ENCODE results near the gene TESK1.
"Not testable (repeated sequence)": the region's sequence is repeated elsewhere in the genome, so short reads cannot be mapped to it uniquely, and the experiment has no call there.

TESK1 gene

GRCh38 chr9:35604578-35605350 lies at the start of gene TESK1:
Gene TESK1 (plus strand): TSS chr9:35605262. CDS start chr9:35605620, 358 bp downstream.
- DNase-seq = peak; percentile 39

DNA sequence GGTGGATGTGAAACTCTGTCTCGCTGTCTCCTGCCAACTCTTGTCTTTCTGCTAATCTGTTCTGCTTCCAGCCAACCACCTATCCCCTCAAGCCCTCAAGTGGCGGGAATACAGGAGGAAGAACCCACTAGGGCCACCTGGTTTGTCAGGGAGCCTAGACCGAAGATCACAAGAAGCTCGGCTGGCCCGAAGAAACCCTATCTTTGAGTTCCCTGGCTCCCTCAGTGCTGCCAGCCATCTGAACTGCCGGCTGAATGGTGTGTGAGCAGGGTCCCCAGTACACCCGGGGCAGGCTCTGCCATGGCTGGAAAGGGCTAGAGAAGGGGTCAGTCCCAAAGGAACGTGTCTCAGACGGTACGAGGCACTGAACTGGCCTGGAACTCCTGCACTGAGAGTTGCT lies 49.2 kb upstream of the TESK1 start:
- DNase-seq = no peak

- DNase-seq = no peak
These were observed 48.3 kb upstream of the TESK1 start for GRCh38 chr9:35556776-35557175.

GRCh38 chr9:35557320-35557719 lies 47.7 kb upstream of the TESK1 start:
- DNase-seq = no peak

- DNase-seq = no peak
These were observed 46.9 kb upstream of the TESK1 start for GRCh38 chr9:35558185-35558584.

DNA sequence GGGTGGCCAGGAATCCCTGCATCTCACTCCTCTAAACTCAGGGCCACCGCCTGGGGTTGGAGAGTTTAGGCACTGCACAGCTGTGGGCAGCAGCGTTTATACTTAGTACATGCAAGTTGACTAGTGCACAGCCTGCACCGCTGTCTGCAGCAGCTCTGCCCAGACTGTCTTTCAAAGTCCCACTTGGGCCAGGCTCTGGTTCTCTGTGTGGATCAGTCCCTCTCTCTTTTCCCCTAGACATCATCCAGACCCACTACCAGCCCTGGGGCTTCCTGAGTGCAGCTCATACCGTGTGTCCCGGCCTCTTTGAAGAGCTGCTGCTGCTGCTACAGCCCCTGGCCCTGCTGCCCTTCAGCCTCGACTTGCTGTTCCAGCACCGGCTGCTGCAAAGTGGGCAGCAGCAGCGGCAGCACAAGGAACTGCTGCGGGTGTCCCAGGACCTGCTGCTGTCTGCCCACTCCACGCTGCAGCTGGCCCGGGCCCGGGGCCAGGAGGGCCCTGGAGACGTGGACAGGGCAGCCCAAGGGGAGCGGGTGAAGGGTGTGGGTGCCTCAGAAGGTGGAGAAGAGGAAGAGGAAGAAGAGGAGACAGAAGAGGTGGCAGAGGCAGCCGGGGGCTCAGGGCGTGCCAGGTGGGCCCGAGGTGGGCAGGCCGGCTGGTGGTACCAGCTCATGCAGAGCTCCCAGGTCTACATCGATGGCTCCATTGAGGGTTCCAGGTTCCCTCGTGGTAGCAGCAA lies 45.1 kb upstream of the TESK1 start:
- no peak for DNase-seq

DNA sequence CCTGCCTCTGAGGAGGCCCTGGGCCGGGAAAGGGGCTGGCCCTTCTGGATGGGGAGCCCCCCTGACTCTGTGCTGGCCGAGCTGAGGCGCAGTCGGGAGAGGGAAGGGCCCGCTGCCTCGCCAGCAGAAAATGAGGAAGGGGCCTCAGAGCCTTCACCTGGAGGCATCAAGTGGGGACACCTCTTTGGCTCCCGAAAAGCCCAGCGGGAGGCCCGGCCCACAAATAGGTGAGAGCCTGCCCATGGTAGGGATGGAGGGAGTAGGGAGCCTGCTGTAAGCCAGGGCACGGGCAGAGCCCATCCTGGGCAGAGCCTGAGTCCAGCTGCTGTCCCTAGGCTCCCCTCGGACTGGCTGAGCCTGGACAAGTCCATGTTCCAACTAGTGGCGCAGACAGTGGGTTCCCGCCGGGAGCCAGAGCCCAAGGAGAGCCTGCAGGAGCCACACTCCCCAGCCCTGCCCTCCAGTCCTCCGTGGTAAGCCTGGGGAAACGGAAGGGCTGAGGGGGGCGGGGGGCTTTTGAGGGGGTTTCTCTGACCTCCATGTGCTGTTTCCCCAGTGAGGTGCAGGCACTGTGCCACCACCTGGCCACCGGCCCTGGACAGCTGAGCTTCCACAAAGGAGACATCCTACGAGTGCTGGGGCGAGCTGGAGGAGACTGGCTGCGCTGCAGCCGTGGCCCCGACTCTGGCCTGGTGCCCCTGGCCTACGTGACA lies 44.3 kb upstream of the TESK1 start:
- no peak for DNase-seq

DNA sequence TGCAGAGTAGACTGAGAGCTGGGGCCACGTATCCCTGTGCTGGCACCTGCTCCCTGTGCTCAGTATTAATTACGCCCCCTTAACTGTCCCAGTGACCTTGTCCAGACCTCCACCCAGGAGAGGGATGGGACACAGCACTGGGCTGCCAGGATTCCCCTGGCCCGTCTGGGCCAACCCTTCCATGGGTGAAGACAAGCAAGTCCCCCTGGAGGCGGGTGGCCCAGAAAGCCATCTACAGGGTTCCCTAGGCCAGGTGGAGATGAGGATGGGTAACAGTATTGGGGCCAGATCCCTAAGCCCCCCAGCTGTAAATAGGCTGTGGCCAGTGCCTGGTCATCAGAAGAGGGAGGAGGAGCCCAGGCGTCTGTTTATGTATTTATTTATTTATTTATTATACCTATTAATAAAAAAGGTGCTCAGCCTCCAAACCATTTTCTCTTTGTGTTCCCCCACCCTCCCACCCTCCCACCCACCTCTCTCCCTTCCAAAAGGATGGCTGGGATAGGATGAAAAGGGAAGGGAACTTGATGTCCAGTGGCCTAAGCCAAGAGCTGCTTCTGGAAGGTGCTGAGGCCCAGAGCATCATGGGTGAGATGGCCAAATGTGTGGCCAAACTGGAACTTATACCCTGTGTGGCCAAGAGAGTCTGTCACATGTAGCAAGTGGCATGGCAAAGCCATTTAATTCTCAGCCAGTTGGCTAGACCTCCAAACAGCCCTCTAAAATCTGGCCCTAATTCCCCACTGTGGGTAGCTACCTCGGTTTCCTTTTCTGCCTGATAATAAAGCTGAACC lies 43.4 kb upstream of the TESK1 start:
- DNase-seq = no peak

DNA sequence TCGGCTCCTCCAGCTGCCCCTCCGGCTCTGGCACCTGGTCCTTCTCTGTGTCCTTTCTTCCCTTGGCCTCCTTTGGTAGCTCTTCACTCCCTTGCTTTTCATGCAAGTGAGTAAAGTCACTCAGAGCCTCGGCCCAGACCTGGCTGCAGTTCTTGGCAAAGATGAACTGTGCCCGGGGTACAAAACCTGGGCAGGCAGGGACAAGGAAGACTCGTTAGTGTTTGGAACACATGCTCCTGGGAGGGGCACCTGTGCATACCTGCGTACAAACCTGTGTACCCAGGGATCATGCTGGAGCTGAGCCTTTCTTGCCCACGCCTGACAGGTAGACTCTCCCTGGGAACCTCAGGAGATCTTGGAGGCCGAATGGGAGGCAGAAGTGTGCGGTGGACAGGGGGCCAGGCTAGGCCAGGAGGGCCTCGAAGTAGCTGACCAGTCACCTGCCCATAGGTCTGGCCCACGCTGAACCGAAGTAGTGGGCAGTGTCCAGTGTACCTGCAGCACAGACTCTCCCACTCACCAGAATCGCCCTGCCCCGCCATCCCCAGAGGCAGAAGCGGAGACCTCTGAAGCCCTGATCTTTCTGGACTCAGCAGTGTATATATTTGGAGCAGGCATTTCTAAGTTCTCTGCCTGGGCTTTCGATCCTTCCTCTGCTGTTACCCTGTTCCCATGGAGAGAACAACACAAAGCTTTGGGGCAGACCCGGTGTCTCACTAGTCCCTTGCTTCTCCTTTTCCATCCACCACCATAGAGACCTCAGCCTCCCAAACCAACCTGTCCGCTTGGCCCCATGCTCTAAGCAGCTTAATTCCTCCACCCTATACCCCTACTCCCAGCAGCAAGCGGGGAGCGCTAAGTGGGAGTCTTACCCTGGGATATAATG lies 41.9 kb upstream of the TESK1 start:
- DNase-seq = no peak

GRCh38 chr9:35563791-35564197 lies 41.3 kb upstream of the TESK1 start:
- no peak for DNase-seq

DNA sequence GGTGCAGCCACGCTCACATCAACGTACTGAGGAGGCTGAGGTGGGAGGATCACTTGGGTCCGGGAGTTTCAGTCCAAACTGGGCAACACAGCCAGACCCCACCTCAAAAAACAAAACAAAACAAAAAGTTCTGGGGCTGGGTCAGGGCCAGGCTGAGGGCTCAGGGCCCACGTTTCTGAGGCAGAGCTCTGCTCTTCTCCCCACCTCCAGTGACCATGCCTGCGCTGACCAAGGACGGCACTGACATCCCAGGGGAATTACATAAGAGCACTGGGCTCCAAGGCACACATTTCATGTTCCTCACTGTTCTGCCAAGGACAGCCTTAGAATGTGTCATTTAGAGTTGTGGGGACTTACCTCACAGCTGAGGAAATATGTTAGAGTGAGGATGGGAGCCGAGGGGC lies 40.4 kb upstream of the TESK1 start:
- DNase-seq = no peak

GRCh38 chr9:35566417-35566816 lies 38.6 kb upstream of the TESK1 start:
- DNase-seq = no peak

GRCh38 chr9:35568196-35568595 lies 36.9 kb upstream of the TESK1 start:
- no peak for DNase-seq

DNA sequence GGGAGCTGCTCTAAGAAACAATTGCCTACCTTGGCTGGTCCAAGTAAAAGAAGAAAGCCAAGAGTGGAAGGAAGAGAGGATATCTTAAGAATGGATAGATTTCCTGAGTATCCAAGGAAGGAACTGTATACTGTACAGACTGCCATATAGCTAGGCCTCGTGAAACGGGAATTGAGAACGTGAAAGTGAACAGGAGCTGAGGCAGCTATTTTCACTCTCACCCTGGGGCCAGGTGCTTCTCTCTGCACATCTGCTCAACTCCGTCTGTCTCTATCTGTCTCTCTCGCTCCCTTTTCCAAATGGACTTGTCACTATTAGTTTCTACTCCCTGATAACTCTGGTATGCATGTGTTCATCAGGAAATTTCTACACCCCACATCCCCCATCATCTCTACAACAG lies 35.9 kb upstream of the TESK1 start:
- DNase-seq = no peak

DNA sequence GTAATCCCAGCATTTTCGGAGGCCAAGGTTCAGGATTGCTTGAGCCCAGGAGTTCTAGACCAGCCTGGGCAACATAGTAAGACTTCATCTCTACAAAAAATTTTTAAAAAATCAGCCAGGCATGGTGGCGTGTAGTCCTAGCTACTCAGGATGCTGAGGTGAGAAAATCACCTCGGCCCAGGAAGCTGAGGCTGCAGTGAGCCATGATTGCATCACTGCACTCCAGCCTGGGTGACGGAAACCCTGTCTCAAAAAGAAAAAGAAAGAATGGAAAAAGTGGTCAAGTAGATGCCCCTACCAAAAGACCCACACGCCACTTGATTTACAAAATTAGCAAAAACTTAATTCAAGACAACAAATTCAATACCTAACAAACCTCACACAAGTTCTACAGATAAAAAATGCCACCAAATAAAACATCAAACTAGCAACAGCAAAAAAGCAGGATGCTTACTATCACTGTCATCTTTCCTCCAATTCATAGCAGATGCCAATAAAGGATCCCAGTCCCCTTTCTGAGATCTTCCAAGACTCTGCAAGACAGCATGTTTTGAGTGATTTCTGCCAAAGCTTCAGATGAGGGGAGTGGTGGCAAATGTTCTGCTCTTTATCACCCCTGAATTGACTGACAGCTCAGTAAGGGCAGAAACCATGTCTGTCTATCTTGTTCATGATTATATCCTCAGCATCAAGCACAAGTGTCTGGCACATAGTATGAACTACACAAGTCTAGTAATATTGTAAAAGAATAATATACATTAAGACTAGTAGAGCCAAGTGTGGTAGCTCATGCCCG lies 34.2 kb upstream of the TESK1 start:
- DNase-seq = no peak

- no peak for DNase-seq
These were observed 30.4 kb upstream of the TESK1 start for GRCh38 chr9:35574578-35575122.

- DNase-seq = no peak
These were observed 29.6 kb upstream of the TESK1 start for GRCh38 chr9:35575478-35575877.

- DNase-seq = no peak
These were observed 27.6 kb upstream of the TESK1 start for GRCh38 chr9:35577486-35577885.

GRCh38 chr9:35579130-35579529 lies 25.9 kb upstream of the TESK1 start:
- DNase-seq = no peak

DNA sequence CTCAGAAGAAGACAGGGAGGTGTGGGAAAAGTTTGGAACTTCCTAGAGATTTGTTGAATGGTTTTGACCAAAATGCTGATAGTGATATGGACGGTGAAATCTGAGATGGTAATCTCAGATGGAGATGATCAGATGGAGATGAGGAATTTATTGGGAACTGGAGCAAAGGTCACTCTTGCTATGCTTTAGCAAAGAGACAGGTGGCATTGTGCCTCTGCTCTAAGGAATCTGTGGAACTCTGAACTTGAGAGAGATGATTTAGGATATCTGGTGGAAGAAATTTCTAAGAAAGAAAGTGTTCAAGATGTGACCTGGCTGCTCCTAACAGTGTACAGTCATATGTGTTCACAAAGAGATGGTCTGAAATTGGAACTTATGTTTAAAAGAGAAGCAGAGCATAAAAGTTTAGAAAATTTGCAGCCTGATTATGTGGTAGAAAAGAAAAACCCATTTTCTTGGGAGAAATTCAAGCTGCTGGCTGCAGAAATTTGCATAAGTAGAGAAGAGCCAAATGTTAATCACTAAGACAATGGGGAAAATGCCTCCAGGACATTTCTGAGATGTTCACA lies 25.3 kb upstream of the TESK1 start:
- not testable (repeated sequence) for DNase-seq
